NCI-H1048 (cell line): Measurements from ENCODE around the gene CRYAB.

Experiments used
- DNase-seq: peaks from one replicate; lab custom pipeline; 2025; lab: John Stamatoyannopoulos, UW

The CRYAB gene

GRCh38 chr11:111911563-111912401, at the start of gene CRYAB:
TSS of gene CRYAB (minus strand) at chr11:111911770. CDS start at chr11:111911724, 46 bp downstream.
- DNase-seq = no peak

GRCh38 chr11:111960916-111961315, 49.3 kb upstream of the CRYAB start:
- DNase-seq = no peak

GRCh38 chr11:111957663-111958444, 46.3 kb upstream of the CRYAB start:
- no peak for DNase-seq

GRCh38 chr11:111954154-111954553, 42.6 kb upstream of the CRYAB start:
- DNase-seq = no peak

GRCh38 chr11:111951565-111951964, 40.0 kb upstream of the CRYAB start:
- no peak for DNase-seq

- no peak for DNase-seq
Measured at GRCh38 chr11:111949519-111950426, 38.2 kb upstream of the CRYAB start.

- DNase-seq = no peak
Measured at GRCh38 chr11:111947143-111947542, 35.6 kb upstream of the CRYAB start.

GRCh38 chr11:111946499-111946898, 34.9 kb upstream of the CRYAB start:
- DNase-seq = no peak

GRCh38 chr11:111945198-111945597, 33.6 kb upstream of the CRYAB start:
- no peak for DNase-seq

GRCh38 chr11:111944651-111945051, 33.1 kb upstream of the CRYAB start:
- no peak for DNase-seq

- no peak for DNase-seq
Measured at GRCh38 chr11:111944139-111944538, 32.6 kb upstream of the CRYAB start.

GRCh38 chr11:111942829-111943228, 31.3 kb upstream of the CRYAB start:
- DNase-seq = no peak

GRCh38 chr11:111941963-111942362, 30.4 kb upstream of the CRYAB start:
- no peak for DNase-seq

GRCh38 chr11:111939836-111940604, 28.4 kb upstream of the CRYAB start:
- DNase-seq = no peak

- DNase-seq = no peak
Measured at GRCh38 chr11:111938687-111939160, 27.2 kb upstream of the CRYAB start.

GRCh38 chr11:111937844-111938243, 26.3 kb upstream of the CRYAB start:
- DNase-seq = no peak

GRCh38 chr11:111937461-111937769, 25.8 kb upstream of the CRYAB start:
- no peak for DNase-seq

GRCh38 chr11:111936040-111936540, 24.5 kb upstream of the CRYAB start:
- no peak for DNase-seq

- no peak for DNase-seq
Measured at GRCh38 chr11:111935317-111936039, 23.9 kb upstream of the CRYAB start.

- no peak for DNase-seq
Measured at GRCh38 chr11:111934306-111934705, 22.7 kb upstream of the CRYAB start.
